A673 (cell line): ENCODE results near the gene STIP1. TPM values are rescaled to one million over a fixed set of nuclear protein-coding genes. Genes with fewer than 3 reads are reported as not detected.
"Not testable (repeated sequence)": the region's sequence is repeated elsewhere in the genome, so short reads cannot be mapped to it uniquely, and the experiment has no call there.

Source experiments
- BruUV-seq: library from RNA; stranded (reverse); fragments of 400-500 nt; replicated peaks from 2 replicates; lab custom pipeline; 2021; lab: Mats Ljungman, UMichigan
- CTCF ChIA-PET: fragments of 300-600 bp; sonication (Branson Sonifier 250); formaldehyde crosslinking; loops from one replicate; lab custom pipeline; 2022; ENCODE audit warnings: antibody characterized with exemption; lab: Charles Lee
- POLR2A ChIA-PET: fragments of 300-600 bp; sonication (Branson Sonifier 250); formaldehyde crosslinking; loops from one replicate; lab custom pipeline; 2022; ENCODE audit warnings: antibody characterized with exemption; ENCODE audit not compliant: low non-redundant PET; lab: Charles Lee
- DNase-seq: peaks from one replicate; pipeline ENCODE4 v3.0.0-alpha.2; 2015; ENCODE audit warnings: low spot score
- H3K27ac ChIP-seq: fragments of 200-600 bp; sonication (generic); 2 replicates; pipeline ENCODE4 v1.5.1; 2016; ENCODE audit warnings: mixed run types, low read depth, mild to moderate bottlenecking, mixed read lengths, antibody characterized with exemption, low read length; ENCODE audit not compliant: poor library complexity, severe bottlenecking
- H3K27me3 ChIP-seq: fragments of 200-600 bp; sonication (generic); replicated peaks from 2 replicates; pipeline ENCODE4 v1.6.1; 2017; ENCODE audit warnings: mixed run types, low read depth, mild to moderate bottlenecking, mixed read lengths, antibody characterized with exemption, low read length; ENCODE audit not compliant: insufficient read depth, poor library complexity
- H3K36me3 ChIP-seq: fragments of 200-600 bp; sonication (generic); 2 replicates; pipeline ENCODE4 v1.6.1; 2016; ENCODE audit warnings: mixed run types, mild to moderate bottlenecking, mixed read lengths, antibody characterized with exemption, low read length; ENCODE audit not compliant: insufficient read depth, poor library complexity, severe bottlenecking
- H3K4me1 ChIP-seq: fragments of 200-600 bp; sonication (generic); 2 replicates; pipeline ENCODE4 v1.6.1; 2017; ENCODE audit warnings: mixed run types, mild to moderate bottlenecking, mixed read lengths, antibody characterized with exemption, low read length; ENCODE audit not compliant: insufficient read depth, poor library complexity, severe bottlenecking
- H3K4me3 ChIP-seq: fragments of 200-600 bp; sonication (generic); 2 replicates; pipeline ENCODE4 v1.5.1; 2016; ENCODE audit warnings: low read depth, mixed run types, mild to moderate bottlenecking, mixed read lengths, low read length; ENCODE audit not compliant: poor library complexity, severe bottlenecking
- H3K9me3 ChIP-seq: fragments of 200-600 bp; sonication (generic); 2 replicates; pipeline ENCODE4 v1.6.1; 2016; ENCODE audit warnings: mixed run types, low read depth, mild to moderate bottlenecking, mixed read lengths, antibody characterized with exemption, low read length; ENCODE audit not compliant: poor library complexity, severe bottlenecking
- CTCF ChIP-seq: fragments of 300-800, 200-600 bp; sonication (generic); conservative IDR thresholded peaks from 2 replicates; pipeline ENCODE4 v1.5.1; 2017; ENCODE audit warnings: low read depth, mild to moderate bottlenecking, antibody characterized with exemption, low read length, moderate library complexity, mixed read lengths
- EZH2 ChIP-seq: fragments of 200-600 bp; sonication (generic); IDR thresholded peaks from 2 replicates; pipeline ENCODE4 v1.6.1; 2017; ENCODE audit warnings: borderline replicate concordance, low read depth, mild to moderate bottlenecking, mixed read lengths, antibody characterized with exemption, low read length; ENCODE audit not compliant: poor library complexity, severe bottlenecking
- intact Hi-C: fragments of 100-400 bp; cut with micrococcal nuclease; formaldehyde crosslinking; loops from one replicate; pipeline ENCODE4 v1.10.0; 2022; ENCODE audit not compliant: unreplicated experiment
- total RNA-seq: library from RNA; stranded (reverse); gene quantifications from 2 replicates; pipeline ENCODE4 v1.2.3, GENCODE V29; 2021

STIP1 gene
- total RNA-seq, 1 experiment from 2014 or later: 577 TPM

- no peaks in the 10 kb centered on the region for H3K27me3 ChIP-seq
- no peak overlapping the region for H3K27ac ChIP-seq
- ChIA-PET POLR2A (no interaction called here), CTCF (no interaction called here)
- H3K36me3 ChIP-seq: no peaks in the 10 kb centered on the region
- BruUV-seq: no TSS peak
- peaks cover 8% of the 10 kb centered on the region for H3K4me1 ChIP-seq
- no peaks in the 10 kb centered on the region for H3K9me3 ChIP-seq
- no peak overlapping the region for H3K4me3 ChIP-seq
- no peak for DNase-seq
- TF ChIP-seq CTCF (no peak), EZH2 (no peak)
- intact Hi-C loops: no loop called here
These were observed 24.9 kb upstream of the STIP1 start for GRCh38 chr11:64161037-64161436.

- DNase-seq, H3K36me3 ChIP-seq, CTCF ChIA-PET, H3K4me3 ChIP-seq, BruUV-seq, H3K4me1 ChIP-seq, H3K27ac ChIP-seq, H3K27me3 ChIP-seq, intact Hi-C loops, H3K9me3 ChIP-seq, POLR2A ChIA-PET: not testable (repeated sequence)
These were observed 23.2 kb upstream of the STIP1 start for GRCh38 chr11:64162769-64163168.

GRCh38 chr11:64163951-64164350 is 22.0 kb upstream of the STIP1 start:
- Histone ChIP-seq H3K9me3 (no peaks in the 10 kb centered on the region), H3K4me1 (peaks cover 8% of the 10 kb centered on the region), H3K4me3 (no peak overlapping the region), H3K36me3 (no peaks in the 10 kb centered on the region), H3K27me3 (no peaks in the 10 kb centered on the region), H3K27ac (no peak overlapping the region)
- no TSS peak for BruUV-seq
- no peak for DNase-seq
- intact Hi-C loops: no loop called here
- POLR2A ChIA-PET: no interaction called here
- TF ChIP-seq EZH2 (no peak), CTCF (no peak)
- CTCF ChIA-PET: no interaction called here
